ENCODE data around the gene MS4A18.

Gene MS4A18

GRCh38 chr11:60700689-60701468 is 23.6 kb upstream of the MS4A18 start:
- no peaks in the 10 kb centered on the region for H3K27me3 ChIP-seq (ENCODE audit: insufficient read depth, low read length)
- no peaks in the 10 kb centered on the region for H4K20me1 ChIP-seq (ENCODE audit: insufficient read depth, low read length)
- no peak overlapping the region for H2AFZ ChIP-seq (ENCODE audit: low read length)
- H3K9me2 ChIP-seq (ENCODE audit: low read depth, low read length) = no peaks in the 10 kb centered on the region
- no peaks in the 10 kb centered on the region for H3F3A ChIP-seq (ENCODE audit: insufficient read depth, low read length)
- no peaks in the 10 kb centered on the region for H3K79me2 ChIP-seq (ENCODE audit: insufficient read depth, low read length)
- H3K4me2 ChIP-seq (ENCODE audit: low read length) = no peak overlapping the region
- no peak overlapping the region for H3K9ac ChIP-seq (ENCODE audit: low read length)
- no peak overlapping the region for H3K27ac ChIP-seq (ENCODE audit: low read depth, low read length, poor library complexity, severe bottlenecking)
- TF ChIP-seq CTCF (IDR thresholded peaks at IDR 0.05; ENCODE audit: low read length) = peak; percentile 51; the same call in 1 of the 2 replicates
- no peak for TF ChIP-seq EZH2 (IDR thresholded peaks at IDR 0.05; ENCODE audit: borderline replicate concordance, low read length)
- H3K36me3 ChIP-seq (ENCODE audit: insufficient read depth, low read length) = no peaks in the 10 kb centered on the region
- H3K9me3 ChIP-seq (ENCODE audit: low read length) = no peaks in the 10 kb centered on the region
- no peak overlapping the region for H3K4me3 ChIP-seq (ENCODE audit: low read depth, low read length, poor library complexity, severe bottlenecking)
- no peaks in the 10 kb centered on the region for H3K4me1 ChIP-seq (ENCODE audit: insufficient read depth, low read length, severe bottlenecking)

- Histone ChIP-seq H3K27me3 (ENCODE audit: insufficient read depth, low read length) (no peaks in the 10 kb centered on the region), H3K79me2 (ENCODE audit: insufficient read depth, low read length) (no peaks in the 10 kb centered on the region), H3K36me3 (ENCODE audit: insufficient read depth, low read length) (no peaks in the 10 kb centered on the region), H4K20me1 (ENCODE audit: insufficient read depth, low read length) (no peaks in the 10 kb centered on the region), H3K4me2 (ENCODE audit: low read length) (no peak overlapping the region), H3K4me1 (ENCODE audit: insufficient read depth, low read length, severe bottlenecking) (no peaks in the 10 kb centered on the region), H2AFZ (ENCODE audit: low read length) (no peak overlapping the region), H3K9me2 (ENCODE audit: low read depth, low read length) (no peaks in the 10 kb centered on the region), H3K9ac (ENCODE audit: low read length) (no peak overlapping the region), H3K27ac (ENCODE audit: low read depth, low read length, poor library complexity, severe bottlenecking) (no peak overlapping the region), H3K9me3 (ENCODE audit: low read length) (no peaks in the 10 kb centered on the region), H3K4me3 (ENCODE audit: low read depth, low read length, poor library complexity, severe bottlenecking) (no peak overlapping the region), H3F3A (ENCODE audit: insufficient read depth, low read length) (no peaks in the 10 kb centered on the region)
- TF ChIP-seq EZH2 (IDR thresholded peaks at IDR 0.05; ENCODE audit: borderline replicate concordance, low read length) = no peak
- TF ChIP-seq CTCF (IDR thresholded peaks at IDR 0.05; ENCODE audit: low read length) = 0 out of 2 replicates have a peak, but pooled peaks have one; percentile 1
These were observed 23.1 kb upstream of the MS4A18 start for GRCh38 chr11:60701469-60701818.

GRCh38 chr11:60703374-60703773 is 21.1 kb upstream of the MS4A18 start:
- Histone ChIP-seq H3K9me3 (ENCODE audit: low read length) (no peaks in the 10 kb centered on the region), H3K27me3 (ENCODE audit: insufficient read depth, low read length) (no peaks in the 10 kb centered on the region), H3K4me3 (ENCODE audit: low read depth, low read length, poor library complexity, severe bottlenecking) (no peak overlapping the region), H3K4me2 (ENCODE audit: low read length) (no peak overlapping the region), H3K9me2 (ENCODE audit: low read depth, low read length) (no peaks in the 10 kb centered on the region), H4K20me1 (ENCODE audit: insufficient read depth, low read length) (no peaks in the 10 kb centered on the region), H3K27ac (ENCODE audit: low read depth, low read length, poor library complexity, severe bottlenecking) (no peak overlapping the region), H2AFZ (ENCODE audit: low read length) (no peak overlapping the region), H3K9ac (ENCODE audit: low read length) (no peak overlapping the region), H3F3A (ENCODE audit: insufficient read depth, low read length) (no peaks in the 10 kb centered on the region), H3K4me1 (ENCODE audit: insufficient read depth, low read length, severe bottlenecking) (no peaks in the 10 kb centered on the region), H3K79me2 (ENCODE audit: insufficient read depth, low read length) (no peaks in the 10 kb centered on the region), H3K36me3 (ENCODE audit: insufficient read depth, low read length) (no peaks in the 10 kb centered on the region)
- TF ChIP-seq EZH2 (IDR thresholded peaks at IDR 0.05; ENCODE audit: borderline replicate concordance, low read length) (no peak), CTCF (IDR thresholded peaks at IDR 0.05; ENCODE audit: low read length) (no peak)

All from OCI-LY1 (cell line).